GM12864 (cell line): ENCODE results near the gene PLPP3.

Source experiments
- DNase-seq: peaks from one replicate; pipeline ENCODE4 v3.0.0-alpha.2; 2011; ENCODE audit warnings: low read depth
- H3K4me3 ChIP-seq: 2 replicates; pipeline ENCODE4 v1.5.1; 2011; ENCODE audit warnings: mild to moderate bottlenecking, low read depth, low read length, control low read depth
- CTCF ChIP-seq: IDR thresholded peaks from 2 replicates; pipeline ENCODE4 v1.5.1; 2011; ENCODE audit warnings: low read depth, mild to moderate bottlenecking, moderate library complexity, low read length, control low read depth, inconsistent platforms; ENCODE audit errors: missing control alignments

Gene PLPP3

GRCh38 chr1:56539520-56539931 is 39.8 kb downstream of the PLPP3 start:
- no peak overlapping the region for H3K4me3 ChIP-seq
- no peak for DNase-seq
- no peak for TF ChIP-seq CTCF

- no peak overlapping the region for H3K4me3 ChIP-seq
- no peak for DNase-seq
- no peak for TF ChIP-seq CTCF
These were observed 40.8 kb downstream of the PLPP3 start for GRCh38 chr1:56538532-56538931.

- H3K4me3 ChIP-seq = no peak overlapping the region
- TF ChIP-seq CTCF = no peak
- DNase-seq = no peak
These were observed 41.7 kb downstream of the PLPP3 start for GRCh38 chr1:56537660-56538059.

- no peak for TF ChIP-seq CTCF
- DNase-seq = no peak
- no peak overlapping the region for H3K4me3 ChIP-seq
These were observed 43.4 kb downstream of the PLPP3 start for GRCh38 chr1:56535939-56536338.

- TF ChIP-seq CTCF = no peak
- no peak overlapping the region for H3K4me3 ChIP-seq
- DNase-seq = no peak
These were observed 44.0 kb downstream of the PLPP3 start for GRCh38 chr1:56535362-56535761.

DNA sequence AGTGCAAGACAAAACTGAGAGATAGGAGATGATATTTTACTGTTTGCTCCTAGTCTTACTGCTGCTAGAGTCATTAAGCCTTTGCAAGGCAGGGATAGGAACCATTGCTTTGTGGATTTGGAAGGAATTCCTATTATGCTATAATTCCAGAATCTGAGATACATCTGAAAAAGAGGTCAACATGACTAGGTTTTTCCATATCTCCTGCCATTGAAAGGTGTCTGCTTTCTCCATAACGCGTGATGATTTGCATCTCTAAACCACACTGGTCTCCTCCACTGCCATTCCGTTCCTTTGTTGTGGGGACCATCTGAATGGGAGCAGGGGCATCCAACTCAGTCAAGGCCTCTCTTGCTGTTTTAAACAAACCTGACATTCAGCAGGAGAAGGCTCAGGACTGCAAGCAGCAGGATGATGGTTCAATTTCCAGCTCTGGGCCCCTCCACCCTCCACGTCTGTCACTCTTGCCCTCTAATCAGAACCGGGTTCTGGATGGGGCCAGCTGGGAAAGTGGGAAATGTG is 45.2 kb downstream of the PLPP3 start:
- H3K4me3 ChIP-seq = no peak overlapping the region
- no peak for DNase-seq
- TF ChIP-seq CTCF = no peak

DNA sequence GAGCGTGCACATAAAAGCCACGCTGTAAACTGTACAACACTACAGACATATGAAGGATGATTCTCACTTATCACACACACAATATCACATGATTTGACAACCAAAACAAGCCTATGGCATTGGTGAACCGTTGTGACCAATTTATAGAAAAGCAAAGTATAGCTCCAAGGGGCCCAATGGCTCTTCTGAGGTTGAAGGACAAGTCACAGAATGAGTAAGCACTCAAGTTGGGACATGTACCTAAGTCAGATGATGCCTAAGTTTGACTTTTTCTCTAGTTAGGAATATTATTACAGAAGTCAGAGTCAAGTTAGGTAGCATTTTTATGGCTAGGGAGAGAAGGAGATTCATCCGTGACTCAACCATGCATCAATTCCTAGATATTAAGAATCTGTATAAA is 45.7 kb downstream of the PLPP3 start:
- no peak for TF ChIP-seq CTCF

More for the DNA sequence above, 45.7 kb downstream of the PLPP3 start:
- H3K4me3 ChIP-seq = no peak overlapping the region
- DNase-seq = no peak
